Mesendoderm (in vitro differentiated cells): ENCODE results near the gene ANK3.

Source experiments
- DNase-seq: peaks from one replicate; pipeline ENCODE4 v3.0.0; 2013
- H2AK5ac ChIP-seq: 2 replicates; pipeline ENCODE4 v1.6.1; 2013; ENCODE audit warnings: low read length, inconsistent platforms
- H2BK120ac ChIP-seq: 2 replicates; pipeline ENCODE4 v1.6.1; 2013; ENCODE audit warnings: low read depth, mild to moderate bottlenecking, low read length, moderate library complexity, mixed read lengths
- H2BK15ac ChIP-seq: replicated peaks from 2 replicates; pipeline ENCODE4 v1.6.1; 2013; ENCODE audit warnings: low read depth, mild to moderate bottlenecking, moderate library complexity
- H2BK5ac ChIP-seq: 2 replicates; pipeline ENCODE4 v1.6.1; 2013; ENCODE audit warnings: low read length, inconsistent platforms
- H3K18ac ChIP-seq: 2 replicates; pipeline ENCODE4 v1.6.1; 2013; ENCODE audit warnings: mild to moderate bottlenecking, low read length, mixed read lengths
- H3K23ac ChIP-seq: one replicate; pipeline ENCODE4 v1.6.1; 2013; ENCODE audit warnings: low read length
- H3K27ac ChIP-seq: 2 replicates; pipeline ENCODE4 v1.5.1; 2013; ENCODE audit warnings: low read depth, mild to moderate bottlenecking, inconsistent platforms, low read length, moderate library complexity
- H3K27me3 ChIP-seq: 2 replicates; pipeline ENCODE4 v1.6.1; 2013; ENCODE audit warnings: low read length, control low read depth, mild to moderate bottlenecking, inconsistent platforms; ENCODE audit not compliant: insufficient read depth, poor library complexity
- H3K36me3 ChIP-seq: 2 replicates; pipeline ENCODE4 v1.6.1; 2013; ENCODE audit warnings: low read length, inconsistent platforms; ENCODE audit not compliant: control insufficient read depth, insufficient read depth
- H3K4ac ChIP-seq: one replicate; pipeline ENCODE4 v1.6.1; 2013; ENCODE audit warnings: low read depth, mild to moderate bottlenecking, low read length, moderate library complexity
- H3K4me1 ChIP-seq: 2 replicates; pipeline ENCODE4 v1.6.1; 2013; ENCODE audit warnings: low read depth, low read length, inconsistent platforms; ENCODE audit not compliant: control insufficient read depth
- H3K4me2 ChIP-seq: 2 replicates; pipeline ENCODE4 v1.6.1; 2013; ENCODE audit warnings: low read length
- H3K4me3 ChIP-seq: 2 replicates; pipeline ENCODE4 v1.5.1; 2013; ENCODE audit warnings: mild to moderate bottlenecking, low read length
- H3K56ac ChIP-seq: one replicate; pipeline ENCODE4 v1.6.1; 2013; ENCODE audit warnings: low read length
- H3K79me1 ChIP-seq: 2 replicates; pipeline ENCODE4 v1.6.1; 2013; ENCODE audit warnings: low read length, inconsistent platforms
- H3K79me2 ChIP-seq: 2 replicates; pipeline ENCODE4 v1.6.1; 2013; ENCODE audit warnings: mild to moderate bottlenecking, low read length; ENCODE audit not compliant: control insufficient read depth, insufficient read depth
- H3K9ac ChIP-seq: 2 replicates; pipeline ENCODE4 v1.6.1; 2013; ENCODE audit warnings: low read length, inconsistent platforms
- H4K5ac ChIP-seq: one replicate; pipeline ENCODE4 v1.6.1; 2013; ENCODE audit warnings: low read length
- H4K8ac ChIP-seq: one replicate; pipeline ENCODE4 v1.6.1; 2013; ENCODE audit warnings: low read depth, mild to moderate bottlenecking, control low read depth, low read length, moderate library complexity
- WGBS: extraction: QIAGEN DNeasy Blood & Tissue Kit; methylation state at CpG from one replicate; pipeline ENCODE4 v1.1.7; 2013; ENCODE audit warnings: low lambda C conversion rate, missing lambda C conversion rate; ENCODE audit not compliant: insufficient coverage; ENCODE audit errors: extremely low coverage; 5-methylcytosine and 5-hydroxymethylcytosine counted together

Gene ANK3

GRCh38 chr10:60155099-60155877 is 234.4 kb downstream of the ANK3 start:
- DNase-seq = no peak
- H4K5ac ChIP-seq = no peak overlapping the region

GRCh38 chr10:60149003-60149402 is 240.7 kb downstream of the ANK3 start:
- Histone ChIP-seq H2BK120ac (no peak overlapping the region), H3K4me1 (no peaks in the 10 kb centered on the region), H3K27me3 (no peaks in the 10 kb centered on the region), H4K5ac (no peak overlapping the region), H3K9ac (no peak overlapping the region), H2BK15ac (no peak overlapping the region), H3K18ac (no peak overlapping the region), H2AK5ac (no peak overlapping the region), H3K27ac (no peak overlapping the region), H3K79me1 (no peaks in the 10 kb centered on the region), H4K8ac (no peak overlapping the region), H2BK5ac (no peak overlapping the region), H3K36me3 (no peaks in the 10 kb centered on the region), H3K4me3 (no peak overlapping the region), H3K4ac (no peak overlapping the region), H3K56ac (no peak overlapping the region), H3K79me2 (no peaks in the 10 kb centered on the region), H3K23ac (no peak overlapping the region), H3K4me2 (no peak overlapping the region)
- no peak for DNase-seq
- no CpG with 5 or more reads among the region's 2 CpGs for WGBS

More at GRCh38 chr10:60155099-60155877, 234.4 kb downstream of the ANK3 start:
- no peak overlapping the region for H2AK5ac ChIP-seq
- H3K56ac ChIP-seq = no peak overlapping the region
- no peak overlapping the region for H4K8ac ChIP-seq
- no peak overlapping the region for H3K4ac ChIP-seq
- H3K4me2 ChIP-seq = no peak overlapping the region
- no peak overlapping the region for H3K23ac ChIP-seq
- no peak overlapping the region for H2BK120ac ChIP-seq
- H3K79me1 ChIP-seq = no peaks in the 10 kb centered on the region
- H2BK15ac ChIP-seq = no peak overlapping the region
- no peak overlapping the region for H2BK5ac ChIP-seq
- WGBS = no CpG with 5 or more reads among the region's 3 CpGs
- H3K27me3 ChIP-seq = no peaks in the 10 kb centered on the region
- no peak overlapping the region for H3K27ac ChIP-seq
- H3K4me3 ChIP-seq = no peak overlapping the region
- no peaks in the 10 kb centered on the region for H3K4me1 ChIP-seq
- H3K18ac ChIP-seq = no peak overlapping the region
- no peaks in the 10 kb centered on the region for H3K36me3 ChIP-seq
- H3K9ac ChIP-seq = no peak overlapping the region
- H3K79me2 ChIP-seq = no peaks in the 10 kb centered on the region

DNA sequence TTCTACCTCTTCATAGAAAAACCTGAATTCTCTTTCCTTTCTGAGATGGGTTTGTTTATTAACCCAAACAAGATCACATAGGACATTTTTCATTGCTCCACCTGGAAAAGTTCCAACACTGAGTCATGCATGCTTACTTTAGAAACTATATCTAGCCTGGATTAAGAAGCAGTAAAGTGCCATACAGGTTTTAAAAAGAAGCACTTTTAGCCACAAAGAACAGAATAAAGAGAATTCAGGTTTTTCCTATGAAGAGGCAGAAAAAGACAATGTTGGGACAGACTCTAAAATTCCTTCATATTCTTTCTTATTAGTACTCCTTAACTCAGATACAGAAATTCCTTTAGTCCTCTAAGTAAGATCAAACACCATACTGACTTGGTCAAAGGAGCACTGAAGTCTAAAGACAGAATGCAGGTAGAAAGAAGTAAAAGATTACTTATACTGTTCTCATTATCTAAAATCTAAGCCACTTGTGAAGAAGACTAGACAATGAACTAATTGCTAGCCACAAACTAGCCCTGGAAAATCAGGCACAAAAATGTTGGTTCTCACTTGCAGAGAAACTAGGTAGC is 241.3 kb downstream of the ANK3 start:
- Histone ChIP-seq H3K56ac (no peak overlapping the region), H3K4me1 (no peaks in the 10 kb centered on the region), H2AK5ac (no peak overlapping the region), H4K8ac (no peak overlapping the region), H3K79me1 (no peaks in the 10 kb centered on the region), H3K18ac (no peak overlapping the region), H4K5ac (no peak overlapping the region), H3K9ac (no peak overlapping the region), H3K36me3 (no peaks in the 10 kb centered on the region), H3K27me3 (no peaks in the 10 kb centered on the region), H2BK5ac (no peak overlapping the region), H2BK15ac (no peak overlapping the region), H3K4ac (no peak overlapping the region), H3K27ac (no peak overlapping the region), H3K79me2 (no peaks in the 10 kb centered on the region), H3K4me3 (no peak overlapping the region), H3K4me2 (no peak overlapping the region), H2BK120ac (no peak overlapping the region), H3K23ac (no peak overlapping the region)
- no peak for DNase-seq

DNA sequence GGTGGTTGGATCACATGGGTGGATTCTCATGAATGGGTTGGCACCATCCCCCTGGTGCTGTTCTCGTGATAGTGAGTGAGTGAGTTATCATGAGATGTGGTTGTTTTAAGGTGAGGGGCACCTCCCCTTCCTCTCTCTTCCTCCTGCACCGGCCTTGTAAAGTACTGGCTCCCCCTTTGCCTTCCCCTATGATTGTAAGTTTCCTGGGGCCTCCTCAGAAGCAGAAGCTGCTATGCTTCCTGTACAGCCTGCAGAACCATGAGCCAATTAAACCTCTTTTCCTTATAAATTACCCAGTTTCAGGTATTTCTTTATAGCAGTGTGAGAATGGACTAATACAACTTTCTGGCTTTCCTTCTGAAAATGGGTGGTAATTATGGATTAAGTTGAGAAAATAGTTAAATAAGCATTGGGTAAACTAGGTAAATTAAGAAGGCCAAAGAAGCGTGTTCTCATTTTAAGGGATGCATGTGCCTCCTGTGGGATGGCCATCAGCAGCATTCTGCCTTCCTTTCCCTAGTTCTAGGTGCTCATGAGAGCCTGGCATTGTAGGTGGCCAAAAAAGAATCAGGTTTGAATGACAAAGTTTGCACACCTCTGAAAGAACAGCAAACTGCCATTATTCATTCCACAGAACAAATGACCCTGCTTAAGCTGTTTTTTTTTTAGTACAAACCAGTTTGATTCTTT is 242.0 kb downstream of the ANK3 start:
- Histone ChIP-seq H3K36me3 (no peaks in the 10 kb centered on the region), H3K79me2 (no peaks in the 10 kb centered on the region), H3K4me1 (no peaks in the 10 kb centered on the region), H4K5ac (no peak overlapping the region), H3K79me1 (no peaks in the 10 kb centered on the region), H3K27me3 (no peaks in the 10 kb centered on the region), H3K9ac (no peak overlapping the region), H3K27ac (no peak overlapping the region), H3K4ac (no peak overlapping the region), H2BK15ac (no peak overlapping the region), H3K23ac (no peak overlapping the region), H4K8ac (no peak overlapping the region), H2BK120ac (no peak overlapping the region), H2BK5ac (no peak overlapping the region), H3K18ac (no peak overlapping the region), H3K4me2 (no peak overlapping the region), H3K56ac (no peak overlapping the region), H3K4me3 (no peak overlapping the region), H2AK5ac (no peak overlapping the region)
- no CpG with 5 or more reads among the region's 3 CpGs for WGBS
- no peak for DNase-seq

DNA sequence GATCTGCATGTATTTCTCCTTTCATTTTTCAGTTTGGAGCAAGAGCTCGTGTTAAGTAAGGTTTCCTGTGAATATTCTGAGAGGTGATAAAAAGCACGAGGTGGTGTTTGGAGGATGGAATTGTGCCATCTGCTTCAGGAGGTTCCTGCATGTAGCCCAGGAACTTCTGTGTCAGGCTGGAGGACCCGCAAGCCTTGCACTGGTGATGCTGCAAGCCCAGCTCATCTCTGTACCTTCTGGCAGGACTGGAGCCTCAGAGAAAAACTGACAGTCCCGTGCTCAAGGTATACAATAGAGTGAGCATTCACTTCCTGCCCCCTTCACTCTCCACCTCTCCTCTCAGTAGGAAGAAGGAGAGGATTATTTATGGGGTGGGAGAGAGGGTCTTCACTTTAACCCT is 242.7 kb downstream of the ANK3 start:
- no peak overlapping the region for H4K5ac ChIP-seq
- no CpG with 5 or more reads among the region's 4 CpGs for WGBS
- no peak overlapping the region for H2BK15ac ChIP-seq
- no peak overlapping the region for H3K9ac ChIP-seq
- no peaks in the 10 kb centered on the region for H3K79me2 ChIP-seq
- no peak overlapping the region for H3K27ac ChIP-seq
- no peak overlapping the region for H3K23ac ChIP-seq
- H4K8ac ChIP-seq = no peak overlapping the region
- no peak overlapping the region for H3K18ac ChIP-seq
- no peak overlapping the region for H2AK5ac ChIP-seq
- no peak overlapping the region for H3K4me3 ChIP-seq
- DNase-seq = no peak
- H3K36me3 ChIP-seq = no peaks in the 10 kb centered on the region
- H2BK5ac ChIP-seq = no peak overlapping the region
- H3K4ac ChIP-seq = no peak overlapping the region
- H2BK120ac ChIP-seq = no peak overlapping the region
- H3K79me1 ChIP-seq = no peaks in the 10 kb centered on the region
- no peaks in the 10 kb centered on the region for H3K4me1 ChIP-seq
- no peaks in the 10 kb centered on the region for H3K27me3 ChIP-seq
- no peak overlapping the region for H3K4me2 ChIP-seq
- H3K56ac ChIP-seq = no peak overlapping the region
